D341Med (cell line): ENCODE measurements around the gene GPRIN2.
"Not testable (repeated sequence)": the region's sequence is repeated elsewhere in the genome, so short reads cannot be mapped to it uniquely, and the experiment has no call there.

Experiments used
- DNase-seq: peaks from one replicate; pipeline ENCODE4 v3.0.0; 2012; ENCODE audit warnings: low spot score

The GPRIN2 gene

GRCh38 chr10:46567151-46567550 is 10.7 kb upstream of the GPRIN2 start:
- DNase-seq = not testable (repeated sequence)

GRCh38 chr10:46565591-46566332 is 9.3 kb upstream of the GPRIN2 start:
- DNase-seq = not testable (repeated sequence)

- DNase-seq = no peak
Observed at GRCh38 chr10:46560952-46561351, 4.5 kb upstream of the GPRIN2 start.

GRCh38 chr10:46560381-46560780 is 3.9 kb upstream of the GPRIN2 start:
- no peak for DNase-seq

- DNase-seq = no peak
Observed at GRCh38 chr10:46559231-46559671, 2.8 kb upstream of the GPRIN2 start.

GRCh38 chr10:46558392-46559185 is 2.1 kb upstream of the GPRIN2 start:
- no peak for DNase-seq

- DNase-seq = no peak
Observed at GRCh38 chr10:46558122-46558391, 1.6 kb upstream of the GPRIN2 start.

- no peak for DNase-seq
Observed at GRCh38 chr10:46557319-46558121, 1.1 kb upstream of the GPRIN2 start.

GRCh38 chr10:46555713-46556514 is 544 bp downstream of the GPRIN2 start:
- DNase-seq = no peak

GRCh38 chr10:46555366-46555712 is 1.1 kb downstream of the GPRIN2 start:
- no peak for DNase-seq

- DNase-seq = no peak
Observed at GRCh38 chr10:46554166-46554781, 2.2 kb downstream of the GPRIN2 start.

GRCh38 chr10:46553238-46554049 is 3.0 kb downstream of the GPRIN2 start:
- DNase-seq = no peak

GRCh38 chr10:46552526-46553237 is 3.8 kb downstream of the GPRIN2 start:
- no peak for DNase-seq

- DNase-seq = no peak
Observed at GRCh38 chr10:46551701-46552525, 4.5 kb downstream of the GPRIN2 start.

- DNase-seq = no peak
Observed at GRCh38 chr10:46550795-46551700, 5.4 kb downstream of the GPRIN2 start.

- no peak for DNase-seq
Observed at GRCh38 chr10:46550076-46550790, 6.2 kb downstream of the GPRIN2 start.
